Measurements from ENCODE around the gene DNAJC28.
A peak's percentile ranks its signal among the peaks of the same experiment; 100 is the strongest.
"Not testable (repeated sequence)": the region's sequence is repeated elsewhere in the genome, so short reads cannot be mapped to it uniquely, and the experiment has no call there.

Gene DNAJC28

DNA sequence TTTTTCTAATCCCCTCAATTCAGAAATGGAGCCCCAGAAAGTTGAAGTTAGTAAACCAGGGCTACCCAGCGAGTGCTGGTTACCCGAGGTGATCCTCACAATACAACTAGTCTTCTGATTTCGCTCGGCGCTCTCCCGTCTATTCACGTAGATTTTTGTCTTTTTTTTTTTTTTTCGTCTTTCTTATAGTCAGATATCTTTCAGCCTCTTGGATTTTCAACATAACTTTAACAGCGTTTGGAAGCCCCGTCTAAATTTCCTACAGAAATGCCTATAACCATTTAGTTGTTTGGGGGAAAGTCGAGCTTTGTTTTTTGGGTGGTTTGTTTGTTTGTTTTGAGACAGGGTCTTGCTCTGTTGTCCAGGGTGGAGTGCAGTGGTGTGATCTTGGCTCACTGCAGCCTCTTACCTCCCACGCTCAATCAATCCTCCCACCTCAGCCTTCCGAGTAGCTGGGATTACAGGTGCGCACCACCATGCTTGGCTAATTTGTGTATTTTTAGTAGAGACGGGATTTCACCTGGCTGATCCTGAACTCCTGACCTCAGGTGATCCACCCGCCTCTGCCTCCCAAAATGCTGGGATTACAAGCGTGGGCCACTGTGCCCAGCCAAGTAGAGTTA lies 10.9 kb downstream of the DNAJC28 start:
- DNase-seq: no peak

DNA sequence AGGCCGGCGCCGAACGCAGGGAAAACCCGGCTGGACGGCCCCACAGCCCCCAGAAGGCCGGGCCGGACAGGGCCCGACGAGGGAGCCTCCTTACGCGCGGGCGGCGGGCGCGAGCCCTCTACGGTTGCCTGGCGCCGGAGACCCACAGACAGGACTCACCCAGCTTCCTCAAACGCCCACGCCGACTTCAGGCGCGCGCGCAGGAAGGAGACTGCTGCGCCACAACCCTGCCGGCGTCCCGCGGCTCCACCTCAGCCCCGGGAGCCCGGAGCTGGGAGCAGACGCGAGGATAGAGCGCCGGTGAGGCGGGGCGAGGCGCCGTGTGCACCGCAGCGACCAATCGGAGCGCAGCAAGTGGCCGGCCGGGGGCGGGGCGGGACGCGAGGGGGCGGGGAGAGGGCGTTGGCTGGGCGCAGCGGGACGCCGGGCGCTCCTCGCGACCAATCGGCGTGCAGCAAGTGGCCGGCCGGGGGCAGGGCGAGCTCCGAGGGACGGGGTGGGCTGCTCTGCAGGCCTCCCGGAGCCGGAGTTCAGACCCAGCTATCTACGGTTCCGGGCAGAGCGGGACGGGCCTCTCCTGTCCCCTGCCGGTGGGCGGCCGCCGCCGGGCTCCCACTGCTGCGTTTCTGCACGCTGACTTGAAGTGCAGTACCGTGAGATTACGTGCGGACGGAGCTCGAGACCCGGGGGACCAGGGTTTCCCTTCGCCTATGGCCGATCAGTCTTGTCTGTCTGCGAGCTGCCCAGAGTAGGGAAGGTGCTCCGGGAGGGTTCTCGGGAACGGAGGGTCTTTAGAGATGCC lies 11.6 kb downstream of the DNAJC28 start, which contains the start of gene TMEM50B:
Gene TMEM50B (minus strand): TSS at position 296 of the 802 bp plus-strand sequence. CDS start 11,089 bp downstream, outside the sequence.
- peak; percentile 92 for DNase-seq

DNA sequence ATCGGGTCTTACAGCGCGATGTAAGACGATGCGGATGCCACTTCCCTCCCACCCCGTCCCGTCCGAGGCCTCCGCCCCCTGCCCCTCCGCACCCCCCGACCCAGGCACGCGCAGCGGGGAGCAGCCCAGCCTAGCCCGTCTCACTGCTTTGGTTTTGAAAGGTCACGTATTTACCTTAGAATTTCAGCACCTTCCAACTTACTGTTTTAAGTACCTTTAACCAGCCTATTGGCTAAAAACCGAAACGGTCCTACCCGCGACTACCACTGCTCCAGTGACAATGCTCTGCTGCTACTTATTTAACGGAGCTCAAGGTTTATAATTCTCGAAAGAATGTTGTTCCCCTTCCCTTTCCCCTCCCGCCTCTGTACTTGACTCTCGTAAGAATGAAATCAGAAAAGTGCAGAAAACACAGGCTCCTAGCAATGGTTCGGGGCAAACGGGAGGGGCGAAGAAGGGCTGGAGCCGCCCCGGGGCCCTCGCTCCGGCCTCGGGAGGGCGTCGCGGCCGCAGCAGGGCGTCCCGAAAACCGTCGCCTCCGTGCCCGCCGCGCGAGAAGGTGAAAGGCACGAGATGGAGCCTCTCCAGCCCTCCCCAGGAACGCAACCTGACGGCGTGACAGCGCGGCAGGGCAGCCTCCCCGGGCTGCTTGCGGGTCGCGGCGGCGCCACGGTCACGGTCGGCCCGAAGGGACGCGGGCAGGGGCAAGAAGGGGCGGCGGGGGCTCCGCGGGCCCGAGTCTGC lies 12.4 kb downstream of the DNAJC28 start:
- DNase-seq: no peak

DNA sequence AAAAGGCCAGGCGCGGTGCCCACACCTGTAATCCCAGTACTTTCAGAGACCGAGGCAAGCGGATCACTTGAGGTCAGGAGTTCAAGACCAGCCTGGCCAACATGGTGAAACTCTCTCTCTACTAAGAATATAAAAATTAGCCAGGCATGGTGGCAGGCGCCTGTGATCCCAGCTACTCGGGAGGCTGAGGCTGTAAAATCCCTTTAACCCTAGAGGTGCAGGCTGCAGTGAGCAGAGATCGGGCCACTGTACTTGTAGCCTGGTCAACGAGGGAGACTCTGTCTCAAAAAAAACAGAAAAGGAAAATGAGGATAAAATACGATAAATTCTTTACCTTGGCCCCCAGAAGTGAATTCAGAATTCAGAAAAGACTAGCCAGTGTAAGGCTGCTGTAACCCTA lies 13.3 kb downstream of the DNAJC28 start:
- DNase-seq: no peak

DNA sequence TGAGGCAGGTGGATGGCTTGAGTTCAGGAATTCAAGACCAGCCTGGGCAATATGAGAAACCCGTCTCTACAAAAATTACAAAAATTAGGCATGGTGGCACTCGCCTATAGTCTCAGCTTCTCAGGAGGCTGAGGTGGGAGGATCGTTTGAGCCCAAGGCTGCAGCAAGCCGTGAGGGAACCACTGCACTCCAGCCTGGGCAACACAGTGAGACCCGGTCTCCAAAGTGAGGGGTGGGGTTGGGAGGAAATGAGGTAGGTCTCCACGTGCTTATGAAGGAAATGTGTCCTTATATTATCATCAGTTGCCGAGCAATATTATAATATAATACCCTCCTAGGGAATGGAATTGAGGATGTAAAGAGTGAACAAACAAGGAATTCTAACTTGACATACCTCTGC lies 14.4 kb downstream of the DNAJC28 start:
- DNase-seq: no peak

DNA sequence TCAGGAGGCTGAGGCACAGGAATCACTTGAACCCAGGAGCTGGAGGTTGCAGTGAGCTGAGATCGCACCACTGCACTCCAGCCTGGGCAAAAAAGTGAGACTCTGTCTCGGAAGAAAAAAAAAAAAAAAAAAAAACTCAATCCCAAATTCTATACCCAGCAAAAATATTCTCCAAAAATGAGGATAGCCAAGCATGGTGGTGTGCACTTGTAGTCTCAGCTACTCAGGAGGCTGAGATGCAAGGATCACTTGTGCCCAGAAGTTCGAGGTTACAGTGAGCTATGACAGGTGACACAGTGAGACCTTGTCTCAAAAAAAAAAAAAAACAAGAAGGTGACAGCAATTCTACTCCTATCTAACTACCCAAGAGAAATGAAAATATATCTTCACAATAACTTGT lies 18.2 kb downstream of the DNAJC28 start:
- no peak for DNase-seq

DNA sequence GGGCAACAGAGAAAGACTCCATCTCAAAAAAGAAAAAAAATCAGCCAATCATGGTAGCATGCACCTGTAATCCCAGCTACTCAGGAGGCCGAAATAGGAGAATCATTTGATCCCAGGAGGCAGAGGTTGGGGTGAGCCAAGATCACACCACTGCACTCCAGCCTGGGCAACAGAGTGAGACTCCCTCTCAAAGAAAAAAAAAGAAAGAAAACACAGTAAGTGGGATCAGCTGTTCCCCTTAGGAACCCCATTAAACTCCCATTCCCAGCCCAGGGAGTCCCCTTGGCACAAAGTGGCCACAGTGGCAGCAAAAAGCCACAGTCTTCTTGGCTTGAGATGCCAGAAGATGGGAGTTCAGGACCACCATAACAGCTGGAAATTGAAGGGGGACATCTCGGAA lies 20.8 kb downstream of the DNAJC28 start:
- no peak for DNase-seq

DNA sequence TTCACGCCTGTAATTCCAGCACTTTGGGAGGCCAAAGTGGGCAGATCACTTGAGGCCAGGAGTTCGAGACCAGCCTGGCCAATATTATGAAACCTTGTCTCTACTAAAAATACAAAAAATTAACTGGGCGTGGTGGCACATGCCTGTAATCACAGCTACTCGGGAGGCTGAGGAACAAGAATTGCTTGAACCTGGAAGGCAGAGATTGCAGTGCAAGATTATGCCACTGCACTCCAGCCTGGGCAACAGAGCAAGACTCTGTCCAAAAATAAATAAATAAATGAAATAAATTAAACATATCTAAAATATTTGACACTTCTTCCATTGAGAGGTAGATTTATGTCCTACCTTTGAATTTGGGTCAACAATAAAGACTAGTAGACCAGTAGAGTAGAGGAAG lies 22.3 kb downstream of the DNAJC28 start:
- not testable (repeated sequence) for DNase-seq

DNA sequence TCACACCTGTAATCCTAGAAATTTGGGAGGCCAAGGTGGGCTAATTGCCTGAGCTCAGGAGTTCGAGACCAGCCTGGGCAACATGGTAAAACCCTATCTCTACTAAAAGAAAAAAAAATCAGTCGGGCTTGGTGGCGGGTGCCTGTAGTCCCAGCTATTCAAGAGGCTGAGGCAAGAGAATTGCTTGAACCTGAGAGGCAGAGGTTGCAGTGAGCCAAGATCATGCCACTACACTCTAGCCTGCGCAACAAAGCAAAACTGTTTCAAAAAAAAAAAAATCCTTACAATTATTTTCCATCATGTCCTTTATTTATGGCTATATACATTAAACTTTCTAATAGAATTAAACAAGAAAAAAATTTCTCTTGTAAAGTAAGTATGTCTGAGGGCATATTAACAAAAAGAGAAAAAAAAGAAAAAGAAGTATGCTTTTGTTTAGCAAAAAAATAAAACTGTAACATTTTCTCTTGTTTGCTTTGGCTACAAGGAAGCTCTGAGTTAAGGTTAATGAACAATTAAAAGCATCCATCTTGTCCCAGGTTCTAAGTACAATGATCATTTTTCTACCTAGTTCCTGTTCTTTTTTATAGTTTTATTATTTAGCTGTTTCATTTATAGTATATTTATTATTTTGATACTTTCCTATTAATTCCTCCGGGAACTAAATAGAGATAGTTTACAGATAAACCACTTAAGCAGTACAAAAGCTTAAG lies 29.8 kb downstream of the DNAJC28 start:
- no peak for DNase-seq

DNA sequence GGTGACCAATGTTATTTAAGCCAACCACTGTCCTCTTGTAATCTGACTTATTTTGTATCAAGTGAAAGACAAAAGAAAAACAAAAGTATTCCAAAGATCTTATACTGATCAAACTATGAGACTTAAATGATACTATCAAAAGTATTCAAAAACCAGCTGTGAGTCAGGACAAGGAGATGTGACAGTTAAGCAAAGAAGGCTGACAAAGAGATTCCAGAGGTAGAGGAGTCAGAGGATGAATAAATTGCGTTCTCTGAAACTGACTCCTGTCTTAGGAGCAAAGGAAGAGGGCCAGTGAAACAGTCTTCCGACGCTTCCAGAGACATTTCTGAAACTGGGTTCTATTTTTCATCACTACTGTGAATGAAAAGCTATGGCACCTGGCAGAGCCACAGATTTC lies 32.7 kb downstream of the DNAJC28 start:
- DNase-seq: no peak

DNA sequence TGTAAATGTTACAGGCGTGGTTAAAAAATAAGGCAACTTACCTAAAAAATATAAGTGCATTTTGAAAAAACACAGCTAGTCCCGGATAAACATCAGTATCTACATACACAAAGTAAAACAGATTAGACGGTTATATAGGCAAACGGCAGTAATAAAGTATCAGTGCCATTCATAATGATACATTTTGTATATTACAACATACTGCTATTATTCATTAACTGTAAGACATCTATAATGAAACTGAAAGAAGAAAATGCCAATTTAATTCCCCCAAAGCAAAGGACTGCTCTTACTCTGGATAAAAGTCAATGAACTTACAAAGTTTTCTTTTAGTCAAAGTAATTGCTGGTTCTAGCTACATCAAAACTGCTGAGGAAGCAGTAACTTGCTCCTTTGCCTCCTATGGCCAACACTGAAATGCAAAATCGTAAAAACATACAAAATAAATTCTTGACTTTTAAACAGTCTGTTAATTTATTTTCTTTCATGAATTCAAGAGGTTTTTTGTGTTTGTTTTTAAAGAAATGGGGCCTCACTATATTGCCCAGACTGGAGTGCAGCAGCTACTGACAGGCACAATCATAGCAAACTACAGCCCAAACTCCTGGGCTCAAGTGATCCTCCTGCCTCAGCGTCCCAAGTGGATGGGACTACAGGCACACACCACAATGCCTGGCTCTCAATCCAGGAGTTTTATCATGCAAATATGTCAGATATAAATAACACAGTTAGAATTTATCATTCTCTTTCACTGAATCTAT lies 35.6 kb downstream of the DNAJC28 start:
- no peak for DNase-seq

DNA sequence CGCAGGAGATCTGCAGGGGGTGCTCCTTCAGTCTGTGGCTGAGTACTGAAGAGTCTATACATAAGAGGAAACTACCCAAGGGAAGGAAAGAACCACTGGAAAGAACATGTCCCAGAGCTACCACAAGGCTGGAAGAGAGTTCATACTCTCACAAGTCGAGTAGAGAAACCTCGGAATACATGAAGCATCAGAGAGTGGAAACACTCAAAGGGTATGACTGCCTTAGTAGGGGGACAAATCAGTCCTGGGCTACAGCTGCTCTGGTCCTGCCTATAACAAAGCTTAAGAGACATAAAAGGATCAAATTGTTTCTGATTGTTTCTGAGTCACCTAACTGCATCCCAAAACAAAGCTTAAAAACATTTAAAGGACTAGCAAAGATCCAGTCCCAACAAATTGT lies 39.2 kb downstream of the DNAJC28 start:
- DNase-seq: no peak

DNA sequence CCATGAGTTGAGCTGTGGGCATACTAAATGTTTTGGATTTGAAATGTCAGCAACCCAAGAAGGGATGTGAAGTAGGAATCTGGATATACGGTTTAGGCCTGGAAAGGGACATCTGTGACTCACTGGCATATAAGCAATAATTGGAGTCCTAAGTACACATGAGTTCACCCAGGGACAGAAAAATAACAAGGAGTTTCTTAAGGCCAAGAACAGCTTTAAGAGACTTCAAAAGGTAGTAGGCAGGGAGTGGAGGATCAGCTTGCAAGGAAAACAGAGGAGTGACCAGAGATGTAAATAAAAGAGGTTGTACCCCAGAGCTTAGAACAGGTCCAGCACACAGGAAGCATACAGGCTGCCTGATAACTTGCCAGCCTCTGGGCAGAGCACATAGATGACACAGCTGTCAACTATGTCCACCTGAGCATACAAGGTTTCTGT lies 39.9 kb downstream of the DNAJC28 start:
- DNase-seq: no peak

DNA sequence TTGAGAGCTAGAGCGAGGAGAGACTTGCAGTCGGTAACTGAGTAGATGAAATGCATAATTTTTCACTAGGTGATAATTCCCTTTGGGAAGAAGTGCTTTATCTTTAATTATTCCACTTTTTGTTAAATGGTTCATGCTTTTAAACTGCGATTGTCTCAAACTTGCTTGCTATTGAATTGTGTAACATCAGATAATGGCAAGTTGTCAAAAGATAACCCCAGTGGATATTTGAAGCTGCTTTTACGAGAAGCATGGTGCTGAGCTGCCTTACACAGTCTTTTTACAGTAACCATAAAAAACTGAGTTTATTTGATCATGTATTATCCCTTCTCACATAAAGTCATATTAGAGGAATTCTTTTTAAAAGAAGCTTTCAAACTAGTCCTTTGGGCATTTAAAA lies 41.9 kb downstream of the DNAJC28 start:
- no peak for DNase-seq

DNA sequence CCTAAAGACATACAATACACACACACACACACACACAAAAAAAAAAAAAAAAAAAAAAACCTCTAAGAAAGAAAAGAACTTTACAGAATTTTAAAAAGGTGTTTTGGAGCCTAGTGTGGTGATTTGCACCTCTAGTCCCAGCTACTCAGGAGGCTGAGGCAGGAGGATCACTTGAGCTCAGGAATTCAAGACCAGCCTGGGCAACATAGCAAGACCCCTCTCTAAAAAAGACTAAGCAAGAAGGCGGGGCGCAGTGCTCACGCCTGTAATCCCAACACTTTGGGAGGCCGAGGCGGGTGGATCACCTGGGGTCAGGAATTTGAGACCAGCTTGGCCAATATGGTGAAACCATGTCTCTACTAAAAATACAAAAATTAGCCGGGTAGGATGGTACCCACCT lies 44.9 kb downstream of the DNAJC28 start:
- not testable (repeated sequence) for DNase-seq

DNA sequence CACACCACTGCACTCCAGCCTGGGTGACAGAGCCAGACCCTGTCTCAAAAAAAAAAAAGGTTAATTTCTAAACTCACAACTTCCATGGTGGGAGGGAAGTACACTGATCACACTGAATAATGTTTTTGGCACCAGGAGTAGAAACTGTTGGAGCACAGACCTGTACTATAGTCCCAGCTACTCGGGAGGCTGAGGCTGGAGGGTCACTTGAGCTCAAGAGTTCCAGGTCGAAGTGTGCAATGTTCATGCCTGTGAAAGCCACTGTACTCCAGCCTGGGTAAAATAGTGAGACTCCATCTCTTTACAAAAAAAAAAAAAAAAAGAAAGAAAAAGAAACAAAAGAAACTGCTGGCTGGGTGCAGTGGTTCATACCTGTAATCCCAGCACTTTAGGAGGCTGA lies 47.0 kb downstream of the DNAJC28 start:
- DNase-seq: no peak

DNA sequence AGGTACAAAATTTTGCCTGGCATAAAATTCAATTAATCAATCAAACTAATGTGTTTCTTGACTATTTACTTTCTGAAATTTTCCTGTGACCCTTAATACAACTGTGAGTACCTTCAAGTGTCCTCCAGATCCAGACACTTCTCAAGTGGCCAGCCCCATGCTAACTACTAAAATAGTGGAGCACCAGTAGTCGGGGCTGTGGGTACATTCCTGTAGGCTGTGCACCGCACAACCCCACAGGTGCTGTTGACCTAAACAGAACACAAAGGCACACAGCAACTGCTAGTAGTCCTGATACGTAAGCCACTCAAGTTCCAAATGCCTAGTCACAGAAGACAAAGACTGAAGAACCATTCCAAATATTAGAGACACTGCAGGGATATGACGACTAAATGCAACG lies 48.3 kb downstream of the DNAJC28 start:
- DNase-seq: no peak

DNA sequence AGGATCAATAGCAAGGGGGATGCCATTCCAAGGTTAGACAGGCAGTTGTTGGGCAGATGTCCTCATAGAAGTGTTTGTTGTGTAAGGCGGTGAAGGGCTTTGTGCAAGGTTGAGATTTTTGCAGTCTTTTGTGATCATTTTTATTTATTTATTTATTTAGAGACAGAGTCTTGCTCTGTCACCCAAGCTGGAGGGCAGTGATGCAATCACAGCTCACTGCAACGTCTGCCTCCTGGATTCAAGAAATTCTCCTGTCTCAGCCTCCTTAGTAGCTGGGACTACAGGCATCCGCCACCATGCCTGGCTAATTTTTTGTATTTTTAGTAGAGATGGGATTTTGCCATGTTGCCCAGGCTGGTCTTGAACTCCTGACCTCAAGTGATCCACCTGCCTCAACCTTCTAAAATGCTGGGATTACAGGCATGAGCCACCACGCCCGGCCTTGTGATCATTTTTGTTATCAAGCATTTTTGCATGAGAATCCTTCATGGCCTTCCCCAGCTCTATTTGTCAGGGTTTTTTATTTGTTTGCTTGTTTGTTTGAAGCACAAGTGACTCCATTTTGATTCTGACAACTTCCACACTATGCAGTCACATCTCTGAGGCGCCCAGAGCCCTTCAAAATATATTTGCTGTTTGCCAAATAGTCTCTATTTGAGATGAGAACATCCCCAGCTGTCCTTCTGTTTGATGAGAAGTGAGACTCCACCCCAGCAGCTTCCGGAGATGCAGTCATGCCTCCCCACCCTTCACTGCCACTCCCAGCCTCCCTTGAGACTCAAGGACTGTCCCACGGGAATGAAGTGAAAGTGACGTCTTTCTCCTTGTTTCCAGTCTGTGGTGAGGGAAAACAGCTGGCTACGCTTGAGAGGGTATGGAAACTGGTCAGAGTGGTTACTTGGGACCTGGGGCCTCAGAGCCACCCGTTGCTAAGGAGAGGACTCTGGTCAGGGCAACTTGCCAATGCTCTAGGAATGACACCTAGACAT lies 49.7 kb downstream of the DNAJC28 start:
- DNase-seq: peak; percentile 88

All from NCI-H1436 (cell line).